Measurements from ENCODE around the gene SCUBE1. TPM values are rescaled to one million over a fixed set of nuclear protein-coding genes. Genes with fewer than 3 reads are reported as not detected.

Gene SCUBE1
- total RNA-seq, 1 donor from 2014 or later: 0.91 TPM

GRCh38 chr22:43327157-43327438 is 16.1 kb downstream of the SCUBE1 start:
- Mint-ChIP-seq H3K27me3 (ENCODE audit: unreplicated experiment) (peaks cover 35% of the 10 kb centered on the region), H3K36me3 (ENCODE audit: unreplicated experiment) (no peaks in the 10 kb centered on the region), H3K27ac (ENCODE audit: unreplicated experiment) (no peak overlapping the region), H3K4me3 (ENCODE audit: unreplicated experiment) (no peak overlapping the region), H3K9me3 (ENCODE audit: unreplicated experiment) (no peaks in the 10 kb centered on the region), H3K4me1 (ENCODE audit: unreplicated experiment) (peaks cover 3% of the 10 kb centered on the region)
- no peak for DNase-seq (ENCODE audit: extremely low spot score, unreplicated experiment)
- TF ChIP-seq CTCF (IDR thresholded peaks at IDR 0.05): no peak

GRCh38 chr22:43326331-43327156 is 16.6 kb downstream of the SCUBE1 start:
- H3K27me3 Mint-ChIP-seq (ENCODE audit: unreplicated experiment): peaks cover 35% of the 10 kb centered on the region
- H3K4me1 Mint-ChIP-seq (ENCODE audit: unreplicated experiment): peaks cover 3% of the 10 kb centered on the region
- H3K36me3 Mint-ChIP-seq (ENCODE audit: unreplicated experiment): no peaks in the 10 kb centered on the region
- no peak overlapping the region for H3K4me3 Mint-ChIP-seq (ENCODE audit: unreplicated experiment)
- no peak overlapping the region for H3K27ac Mint-ChIP-seq (ENCODE audit: unreplicated experiment)
- no peaks in the 10 kb centered on the region for H3K9me3 Mint-ChIP-seq (ENCODE audit: unreplicated experiment)
- no peak for DNase-seq (ENCODE audit: extremely low spot score, unreplicated experiment)
- TF ChIP-seq CTCF (IDR thresholded peaks at IDR 0.05): no peak

- DNase-seq (ENCODE audit: extremely low spot score, unreplicated experiment): no peak
- no peak overlapping the region for H3K27ac Mint-ChIP-seq (ENCODE audit: unreplicated experiment)
- no peak for TF ChIP-seq CTCF (IDR thresholded peaks at IDR 0.05)
- no peaks in the 10 kb centered on the region for H3K9me3 Mint-ChIP-seq (ENCODE audit: unreplicated experiment)
- no peaks in the 10 kb centered on the region for H3K36me3 Mint-ChIP-seq (ENCODE audit: unreplicated experiment)
- peaks cover 3% of the 10 kb centered on the region for H3K4me1 Mint-ChIP-seq (ENCODE audit: unreplicated experiment)
- H3K4me3 Mint-ChIP-seq (ENCODE audit: unreplicated experiment): no peak overlapping the region
- H3K27me3 Mint-ChIP-seq (ENCODE audit: unreplicated experiment): peaks cover 35% of the 10 kb centered on the region
Measured at GRCh38 chr22:43325176-43325575, 18.0 kb downstream of the SCUBE1 start.

- DNase-seq (ENCODE audit: extremely low spot score, unreplicated experiment): no peak
- Mint-ChIP-seq H3K4me1 (ENCODE audit: unreplicated experiment) (no peaks in the 10 kb centered on the region), H3K9me3 (ENCODE audit: unreplicated experiment) (no peaks in the 10 kb centered on the region), H3K27ac (ENCODE audit: unreplicated experiment) (no peak overlapping the region), H3K27me3 (ENCODE audit: unreplicated experiment) (peaks cover 35% of the 10 kb centered on the region), H3K36me3 (ENCODE audit: unreplicated experiment) (no peaks in the 10 kb centered on the region), H3K4me3 (ENCODE audit: unreplicated experiment) (no peak overlapping the region)
- no peak for TF ChIP-seq CTCF (IDR thresholded peaks at IDR 0.05)
Measured at GRCh38 chr22:43320943-43321900, 21.9 kb downstream of the SCUBE1 start.
